Measurements from ENCODE around the gene SLC7A9. TPM values are rescaled to one million over a fixed set of nuclear protein-coding genes. Genes with fewer than 3 reads are reported as not detected.

Gene SLC7A9
- total and polyA plus RNA-seq, 2 donors (not counting 3 experiments of a cell fraction or from before 2014, with no cell fraction given): 0.06 TPM; not detected in 1

GRCh38 chr19:32887572-32888215 is 18.1 kb upstream of the SLC7A9 start:
- Histone ChIP-seq H2AFZ (ENCODE audit: low read depth, low read length) (no peak overlapping the region), H3K27me3 (ENCODE audit: control insufficient read depth in 2 of 2, insufficient read depth in 2 of 2, low read length in 2 of 2) (no peaks in the 10 kb centered on the region), H3K4me2 (ENCODE audit: insufficient read depth, low read length) (no peak overlapping the region), H3K4me3 (replicated peaks in 1 of 3; ENCODE audit: insufficient read depth in 1 of 3, low read depth in 1 of 3, low read length in 3 of 3) (no peak overlapping the region), H3K9me3 (replicated peaks; ENCODE audit: control insufficient read depth, insufficient read depth, low read length) (no peaks in the 10 kb centered on the region), H3K79me2 (ENCODE audit: control insufficient read depth, insufficient read depth, low read length) (no peaks in the 10 kb centered on the region), H4K20me1 (replicated peaks; ENCODE audit: control insufficient read depth, extremely low read depth, insufficient read depth, low read length) (no peaks in the 10 kb centered on the region), H3K36me3 (ENCODE audit: control insufficient read depth in 2 of 2, extremely low read depth in 1 of 2, insufficient read depth in 2 of 2, low read length in 2 of 2) (no peaks in the 10 kb centered on the region), H3K9me1 (replicated peaks; ENCODE audit: control insufficient read depth, extremely low read depth, insufficient read depth, low read length) (no peaks in the 10 kb centered on the region), H3K9ac (replicated peaks; ENCODE audit: extremely low read depth, insufficient read depth, low read length) (no peak overlapping the region), H3K27ac (ENCODE audit: insufficient read depth, low read depth, low read length) (no peak overlapping the region), H3K4me1 (ENCODE audit: control insufficient read depth, extremely low read depth, insufficient read depth, low read length) (no peaks in the 10 kb centered on the region)
- no TSS peak for BruUV-seq (replicated peaks)
- DNase-seq (ENCODE audit: low read depth, low spot score) (no peak), FAIRE-seq (no peak)
- intact Hi-C loops (cut with micrococcal nuclease): no loop called here
- CTCF ChIA-PET: no interaction called here
- POLR2A ChIA-PET: no interaction called here
- no peak for TF ChIP-seq JUN (IDR thresholded peaks at IDR 0.05; ENCODE audit: borderline replicate concordance, insufficient read depth, insufficient read length, low read depth)
- TF ChIP-seq FOS (IDR thresholded peaks at IDR 0.05; ENCODE audit: borderline replicate concordance, insufficient read depth, low read length): no peak
- dilution Hi-C loops (cut with MboI; ENCODE audit: extremely low pct_ligation_motif_present, low sequenced_read_pairs): no loop called here

- Histone ChIP-seq H3K9me3 (replicated peaks; ENCODE audit: control insufficient read depth, insufficient read depth, low read length) (no peaks in the 10 kb centered on the region), H3K9me1 (replicated peaks; ENCODE audit: control insufficient read depth, extremely low read depth, insufficient read depth, low read length) (no peaks in the 10 kb centered on the region), H3K4me2 (ENCODE audit: insufficient read depth, low read length) (no peak overlapping the region), H3K27ac (ENCODE audit: insufficient read depth, low read depth, low read length) (no peak overlapping the region), H2AFZ (ENCODE audit: low read depth, low read length) (no peak overlapping the region), H3K36me3 (ENCODE audit: control insufficient read depth in 2 of 2, extremely low read depth in 1 of 2, insufficient read depth in 2 of 2, low read length in 2 of 2) (no peaks in the 10 kb centered on the region), H3K4me1 (ENCODE audit: control insufficient read depth, extremely low read depth, insufficient read depth, low read length) (no peaks in the 10 kb centered on the region), H4K20me1 (replicated peaks; ENCODE audit: control insufficient read depth, extremely low read depth, insufficient read depth, low read length) (no peaks in the 10 kb centered on the region), H3K9ac (replicated peaks; ENCODE audit: extremely low read depth, insufficient read depth, low read length) (no peak overlapping the region), H3K27me3 (ENCODE audit: control insufficient read depth in 2 of 2, insufficient read depth in 2 of 2, low read length in 2 of 2) (no peaks in the 10 kb centered on the region), H3K79me2 (ENCODE audit: control insufficient read depth, insufficient read depth, low read length) (no peaks in the 10 kb centered on the region), H3K4me3 (replicated peaks in 1 of 3; ENCODE audit: insufficient read depth in 1 of 3, low read depth in 1 of 3, low read length in 3 of 3) (no peak overlapping the region)
- FAIRE-seq: no peak
- ChIA-PET CTCF (no interaction called here), POLR2A (no interaction called here)
- no peak for DNase-seq (ENCODE audit: low read depth, low spot score)
- BruUV-seq (replicated peaks): no TSS peak
- intact Hi-C loops (cut with micrococcal nuclease): no loop called here
- dilution Hi-C loops (cut with MboI; ENCODE audit: extremely low pct_ligation_motif_present, low sequenced_read_pairs): no loop called here
- TF ChIP-seq CTCF (IDR thresholded peaks at IDR 0.05; ENCODE audit: extremely low read depth in 1 of 2, insufficient read depth in 1 of 2, low read depth in 1 of 2, low read length in 2 of 2) (no peak), MAX (IDR thresholded peaks at IDR 0.05; ENCODE audit: insufficient read depth, insufficient read length) (no peak), JUN (IDR thresholded peaks at IDR 0.05; ENCODE audit: borderline replicate concordance, insufficient read depth, insufficient read length, low read depth) (no peak), MYC (IDR thresholded peaks at IDR 0.05; ENCODE audit: low read depth, low read length) (no peak), POLR2A (IDR thresholded peaks at IDR 0.05; ENCODE audit: low read depth, low read length) (no peak), FOS (IDR thresholded peaks at IDR 0.05; ENCODE audit: borderline replicate concordance, insufficient read depth, low read length) (no peak), EZH2 (IDR thresholded peaks at IDR 0.05; ENCODE audit: borderline replicate concordance, low read depth, low read length, severe bottlenecking) (no peak), GATA2 (IDR thresholded peaks at IDR 0.05; ENCODE audit: insufficient read depth, insufficient read length, low read depth, low read length) (no peak), POLR2AphosphoS5 (IDR thresholded peaks at IDR 0.05; ENCODE audit: insufficient read depth, low read depth, low read length) (no peak)
Measured at GRCh38 chr19:32886241-32886640, 16.7 kb upstream of the SLC7A9 start.
